A673 (cell line): ENCODE measurements around the gene PYGB. TPM values are rescaled to one million over a fixed set of nuclear protein-coding genes. Genes with fewer than 3 reads are reported as not detected.

ENCODE experiments used
- BruUV-seq: library from RNA; stranded (reverse); fragments of 400-500 nt; replicated peaks from 2 replicates; lab custom pipeline; 2021; lab: Mats Ljungman, UMichigan
- CTCF ChIA-PET: fragments of 300-600 bp; sonication (Branson Sonifier 250); formaldehyde crosslinking; loops from one replicate; lab custom pipeline; 2022; ENCODE audit warnings: antibody characterized with exemption; lab: Charles Lee
- POLR2A ChIA-PET: fragments of 300-600 bp; sonication (Branson Sonifier 250); formaldehyde crosslinking; loops from one replicate; lab custom pipeline; 2022; ENCODE audit warnings: antibody characterized with exemption; ENCODE audit not compliant: low non-redundant PET; lab: Charles Lee
- DNase-seq: peaks from one replicate; pipeline ENCODE4 v3.0.0-alpha.2; 2015; ENCODE audit warnings: low spot score
- H3K27ac ChIP-seq: fragments of 200-600 bp; sonication (generic); 2 replicates; pipeline ENCODE4 v1.5.1; 2016; ENCODE audit warnings: mixed run types, low read depth, mild to moderate bottlenecking, mixed read lengths, antibody characterized with exemption, low read length; ENCODE audit not compliant: poor library complexity, severe bottlenecking
- H3K27me3 ChIP-seq: fragments of 200-600 bp; sonication (generic); replicated peaks from 2 replicates; pipeline ENCODE4 v1.6.1; 2017; ENCODE audit warnings: mixed run types, low read depth, mild to moderate bottlenecking, mixed read lengths, antibody characterized with exemption, low read length; ENCODE audit not compliant: insufficient read depth, poor library complexity
- H3K36me3 ChIP-seq: fragments of 200-600 bp; sonication (generic); 2 replicates; pipeline ENCODE4 v1.6.1; 2016; ENCODE audit warnings: mixed run types, mild to moderate bottlenecking, mixed read lengths, antibody characterized with exemption, low read length; ENCODE audit not compliant: insufficient read depth, poor library complexity, severe bottlenecking
- H3K4me1 ChIP-seq: fragments of 200-600 bp; sonication (generic); 2 replicates; pipeline ENCODE4 v1.6.1; 2017; ENCODE audit warnings: mixed run types, mild to moderate bottlenecking, mixed read lengths, antibody characterized with exemption, low read length; ENCODE audit not compliant: insufficient read depth, poor library complexity, severe bottlenecking
- H3K4me3 ChIP-seq: fragments of 200-600 bp; sonication (generic); 2 replicates; pipeline ENCODE4 v1.5.1; 2016; ENCODE audit warnings: low read depth, mixed run types, mild to moderate bottlenecking, mixed read lengths, low read length; ENCODE audit not compliant: poor library complexity, severe bottlenecking
- H3K9me3 ChIP-seq: fragments of 200-600 bp; sonication (generic); 2 replicates; pipeline ENCODE4 v1.6.1; 2016; ENCODE audit warnings: mixed run types, low read depth, mild to moderate bottlenecking, mixed read lengths, antibody characterized with exemption, low read length; ENCODE audit not compliant: poor library complexity, severe bottlenecking
- EZH2 ChIP-seq: fragments of 200-600 bp; sonication (generic); IDR thresholded peaks from 2 replicates; pipeline ENCODE4 v1.6.1; 2017; ENCODE audit warnings: borderline replicate concordance, low read depth, mild to moderate bottlenecking, mixed read lengths, antibody characterized with exemption, low read length; ENCODE audit not compliant: poor library complexity, severe bottlenecking
- intact Hi-C: fragments of 100-400 bp; cut with micrococcal nuclease; formaldehyde crosslinking; loops from one replicate; pipeline ENCODE4 v1.10.0; 2022; ENCODE audit not compliant: unreplicated experiment
- total RNA-seq: library from RNA; stranded (reverse); gene quantifications from 2 replicates; pipeline ENCODE4 v1.2.3, GENCODE V29; 2021
- TF ChIP-seq, protein P1 (sequence below): fragments of 300-800, 200-600 bp; sonication (generic); conservative IDR thresholded peaks from 2 replicates; pipeline ENCODE4 v1.5.1; 2017; ENCODE audit warnings: low read depth, mild to moderate bottlenecking, antibody characterized with exemption, low read length, moderate library complexity, mixed read lengths

PYGB gene
- total RNA-seq, 1 experiment from 2014 or later: 52.3 TPM

DNA sequence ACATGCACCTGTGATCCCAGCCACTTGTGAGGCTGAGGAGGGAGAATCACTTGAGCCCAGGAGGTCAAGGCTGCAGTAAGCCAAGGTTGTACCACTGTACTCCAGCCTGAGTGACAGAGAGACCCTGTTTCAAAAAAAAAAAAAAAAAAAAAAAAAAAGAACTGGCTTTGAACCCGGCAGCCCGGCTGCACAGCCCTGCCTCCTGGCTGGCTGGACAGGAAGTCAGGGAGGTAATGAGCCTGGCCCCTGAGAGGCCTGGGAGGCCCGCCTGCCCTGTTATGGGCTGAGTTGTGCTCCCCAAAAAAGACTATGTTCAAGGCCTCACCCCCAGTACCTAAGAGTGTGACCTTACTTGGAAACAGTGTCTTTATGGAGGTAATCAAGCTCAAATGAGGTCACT lies 77.2 kb downstream of the PYGB start:
- ChIA-PET POLR2A (no interaction called here), CTCF (no interaction called here)
- Histone ChIP-seq H3K27ac (no peak overlapping the region), H3K9me3 (no peaks in the 10 kb centered on the region), H3K4me3 (no peak overlapping the region), H3K4me1 (no peaks in the 10 kb centered on the region), H3K36me3 (no peaks in the 10 kb centered on the region), H3K27me3 (no peaks in the 10 kb centered on the region)
- BruUV-seq: no TSS peak
- no peak for TF ChIP-seq EZH2
- TF ChIP-seq, protein P1, sequence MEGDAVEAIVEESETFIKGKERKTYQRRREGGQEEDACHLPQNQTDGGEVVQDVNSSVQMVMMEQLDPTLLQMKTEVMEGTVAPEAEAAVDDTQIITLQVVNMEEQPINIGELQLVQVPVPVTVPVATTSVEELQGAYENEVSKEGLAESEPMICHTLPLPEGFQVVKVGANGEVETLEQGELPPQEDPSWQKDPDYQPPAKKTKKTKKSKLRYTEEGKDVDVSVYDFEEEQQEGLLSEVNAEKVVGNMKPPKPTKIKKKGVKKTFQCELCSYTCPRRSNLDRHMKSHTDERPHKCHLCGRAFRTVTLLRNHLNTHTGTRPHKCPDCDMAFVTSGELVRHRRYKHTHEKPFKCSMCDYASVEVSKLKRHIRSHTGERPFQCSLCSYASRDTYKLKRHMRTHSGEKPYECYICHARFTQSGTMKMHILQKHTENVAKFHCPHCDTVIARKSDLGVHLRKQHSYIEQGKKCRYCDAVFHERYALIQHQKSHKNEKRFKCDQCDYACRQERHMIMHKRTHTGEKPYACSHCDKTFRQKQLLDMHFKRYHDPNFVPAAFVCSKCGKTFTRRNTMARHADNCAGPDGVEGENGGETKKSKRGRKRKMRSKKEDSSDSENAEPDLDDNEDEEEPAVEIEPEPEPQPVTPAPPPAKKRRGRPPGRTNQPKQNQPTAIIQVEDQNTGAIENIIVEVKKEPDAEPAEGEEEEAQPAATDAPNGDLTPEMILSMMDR: no peak
- no peak for DNase-seq
- intact Hi-C loops: no loop called here

DNA sequence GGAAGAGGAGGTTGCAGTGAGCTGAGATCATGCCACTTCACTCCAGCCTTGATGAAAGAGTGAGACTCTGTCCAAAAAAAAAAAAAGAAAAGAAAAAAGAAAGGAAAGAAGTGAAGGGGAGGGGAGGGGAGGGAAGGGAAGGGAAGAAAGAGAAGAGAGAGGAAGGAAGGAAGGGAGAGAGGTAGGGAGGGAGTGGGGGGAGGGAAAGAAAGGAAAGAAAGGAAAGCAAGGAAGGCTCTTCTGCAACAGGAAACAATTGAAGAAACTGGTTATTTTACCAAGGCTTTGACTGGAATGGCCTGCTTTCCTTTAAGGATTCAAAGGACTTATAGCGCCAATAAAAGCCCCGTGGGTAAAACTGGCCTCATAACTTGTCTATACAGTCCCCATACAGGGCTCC lies 78.1 kb downstream of the PYGB start:
- CTCF ChIA-PET: no interaction called here
- TF ChIP-seq EZH2: no peak
- TF ChIP-seq, protein P1: no peak
- BruUV-seq: no TSS peak

DNA sequence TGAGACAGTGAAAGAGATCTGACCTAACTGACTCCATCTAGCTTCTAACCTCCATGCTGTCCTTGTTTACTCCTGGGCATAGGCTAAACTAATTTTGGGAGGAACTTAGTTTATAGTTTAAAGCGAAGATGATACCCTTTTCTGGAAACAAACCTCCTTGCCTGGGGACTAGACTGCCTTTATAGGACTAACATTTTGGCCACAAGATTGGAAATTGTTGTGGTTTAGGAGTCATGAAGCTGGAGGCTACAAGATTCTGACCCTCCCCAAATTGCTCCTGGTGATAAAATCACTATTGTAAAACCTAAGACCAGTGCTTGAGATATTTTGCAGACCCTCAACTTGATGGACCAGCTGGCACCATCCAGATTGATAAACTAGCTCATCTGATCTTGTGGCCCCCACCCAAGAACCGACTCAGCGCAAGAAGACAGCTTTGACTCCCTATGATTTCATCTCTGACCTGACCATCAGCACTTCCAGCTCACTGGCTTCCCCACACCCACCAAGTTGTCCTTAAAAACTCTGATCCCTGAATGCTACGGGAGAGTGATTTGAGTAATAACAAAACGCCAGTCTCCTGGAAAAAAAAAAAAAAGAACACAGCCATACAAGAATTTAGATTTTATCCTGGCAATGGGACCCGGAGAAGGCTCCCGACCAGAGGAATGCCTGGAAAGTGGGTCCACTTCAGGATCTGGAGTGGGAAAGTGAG lies 79.8 kb downstream of the PYGB start:
- Histone ChIP-seq H3K9me3 (no peaks in the 10 kb centered on the region), H3K36me3 (no peaks in the 10 kb centered on the region), H3K4me1 (no peaks in the 10 kb centered on the region), H3K27ac (no peak overlapping the region), H3K27me3 (no peaks in the 10 kb centered on the region), H3K4me3 (no peak overlapping the region)
- intact Hi-C loops: no loop called here
- POLR2A ChIA-PET: interaction anchor here (1.1 kb wide), 1 partner anchor 9 kb away, joined by 3 read pairs; no protein-coding TSS in a partner anchor
- no peak for DNase-seq
- CTCF ChIA-PET: no interaction called here
- TF ChIP-seq, protein P1: no peak
- TF ChIP-seq EZH2: no peak
- no TSS peak for BruUV-seq

More for the DNA sequence above, 78.1 kb downstream of the PYGB start:
- Histone ChIP-seq H3K27me3 (no peaks in the 10 kb centered on the region), H3K9me3 (no peaks in the 10 kb centered on the region), H3K36me3 (no peaks in the 10 kb centered on the region), H3K27ac (no peak overlapping the region), H3K4me1 (no peaks in the 10 kb centered on the region), H3K4me3 (no peak overlapping the region)
- POLR2A ChIA-PET: no interaction called here
- DNase-seq: no peak
- intact Hi-C loops: no loop called here
